Right lobe of liver (tissue), 4 donors: ENCODE measurements around the gene FRS2.

Experiments used
- POLR2A ChIP-seq: fragments of 450-650 bp; IDR thresholded peaks from one replicate; pipeline ENCODE4 v1.6.1; 2017; ENCODE audit warnings: antibody characterized with exemption, mild to moderate bottlenecking
- TF ChIP-seq, protein P1 (sequence below), 4 donors: fragments of 200-600 bp in 3 of 4; fragments of 450-650 bp in 1 of 4; IDR thresholded peaks; one replicate each; pipeline versions ENCODE4 v1.5.1 to v1.8.0; 2016 to 2022; ENCODE audit warnings: antibody characterized with exemption in 4 of 4, mild to moderate bottlenecking in 2 of 4
- donor health status: DM: no; HTN: no; CAD: no.
- donor health status: DM: no; HTN: no; CAD: no.
- donor health status: DM: no; HTN: yes; CAD: no.

DNA sequence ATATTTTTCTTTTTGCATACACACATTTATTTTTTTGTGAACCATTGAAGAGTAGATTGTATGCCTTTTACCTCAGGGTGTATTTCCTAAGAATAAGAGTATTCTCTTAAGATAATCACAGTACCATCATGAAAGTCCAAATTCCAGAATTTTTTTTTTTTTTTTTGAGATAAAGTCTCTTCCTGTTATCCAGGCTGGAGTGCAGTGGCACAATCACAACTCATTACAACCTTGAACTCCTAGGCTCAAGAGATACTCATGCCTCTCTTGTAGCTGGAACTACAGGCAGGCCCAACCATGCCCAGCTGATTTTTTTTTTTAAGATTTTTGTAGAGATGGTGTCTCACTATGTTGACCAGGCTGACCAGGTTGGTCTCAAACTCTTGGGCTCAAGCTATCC, 10.9 kb downstream of the FRS2 start:
- TF ChIP-seq POLR2A: no peak
- TF ChIP-seq, protein P1, sequence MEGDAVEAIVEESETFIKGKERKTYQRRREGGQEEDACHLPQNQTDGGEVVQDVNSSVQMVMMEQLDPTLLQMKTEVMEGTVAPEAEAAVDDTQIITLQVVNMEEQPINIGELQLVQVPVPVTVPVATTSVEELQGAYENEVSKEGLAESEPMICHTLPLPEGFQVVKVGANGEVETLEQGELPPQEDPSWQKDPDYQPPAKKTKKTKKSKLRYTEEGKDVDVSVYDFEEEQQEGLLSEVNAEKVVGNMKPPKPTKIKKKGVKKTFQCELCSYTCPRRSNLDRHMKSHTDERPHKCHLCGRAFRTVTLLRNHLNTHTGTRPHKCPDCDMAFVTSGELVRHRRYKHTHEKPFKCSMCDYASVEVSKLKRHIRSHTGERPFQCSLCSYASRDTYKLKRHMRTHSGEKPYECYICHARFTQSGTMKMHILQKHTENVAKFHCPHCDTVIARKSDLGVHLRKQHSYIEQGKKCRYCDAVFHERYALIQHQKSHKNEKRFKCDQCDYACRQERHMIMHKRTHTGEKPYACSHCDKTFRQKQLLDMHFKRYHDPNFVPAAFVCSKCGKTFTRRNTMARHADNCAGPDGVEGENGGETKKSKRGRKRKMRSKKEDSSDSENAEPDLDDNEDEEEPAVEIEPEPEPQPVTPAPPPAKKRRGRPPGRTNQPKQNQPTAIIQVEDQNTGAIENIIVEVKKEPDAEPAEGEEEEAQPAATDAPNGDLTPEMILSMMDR (IDR thresholded peaks at IDR 0.05): no peak
